OCI-LY1 (cell line): ENCODE results near the gene POU1F1.

Experiments
- CTCF ChIP-seq: fragments of 200-600 bp; sonication (generic), shearing (Covaris generic); IDR thresholded peaks from 2 replicates; pipeline ENCODE4 v1.5.1; 2017; ENCODE audit warnings: mild to moderate bottlenecking, antibody characterized with exemption, low read length, moderate library complexity, mixed read lengths
- EZH2 ChIP-seq: fragments of 200-600 bp; sonication (generic), shearing (Covaris generic); IDR thresholded peaks from 2 replicates; pipeline ENCODE4 v1.8.0; 2017; ENCODE audit warnings: borderline replicate concordance, mixed run types, mild to moderate bottlenecking, antibody characterized with exemption, low read length, moderate library complexity, mixed read lengths

GRCh38 chr3:87261925-87262324, 14.5 kb downstream of the POU1F1 start:
- TF ChIP-seq CTCF (no peak), EZH2 (no peak)
